Ureter (tissue), 1 donor: ENCODE results near the gene CALML6. TPM values are rescaled to one million over a fixed set of nuclear protein-coding genes. Genes with fewer than 3 reads are reported as not detected.
"Not testable (repeated sequence)": the region's sequence is repeated elsewhere in the genome, so short reads cannot be mapped to it uniquely, and the experiment has no call there.

Experiments used
- DNase-seq: peaks from one replicate; pipeline ENCODE4 v3.0.0-alpha.2; 2020; ENCODE audit warnings: low spot score
- total RNA-seq: library from RNA; stranded (reverse); gene quantifications from one replicate; pipeline ENCODE4 v1.2.4, GENCODE V29; 2023
- donor health status: DM: yes; HTN: yes; CAD: no.

The CALML6 gene
- 0.29 TPM for total RNA-seq

- no peak for DNase-seq
Measured at GRCh38 chr1:1914971-1915692, at the start of gene CALML6. Gene CALML6 (plus strand): TSS chr1:1915260. CDS start chr1:1915281, 21 bp downstream.

DNA sequence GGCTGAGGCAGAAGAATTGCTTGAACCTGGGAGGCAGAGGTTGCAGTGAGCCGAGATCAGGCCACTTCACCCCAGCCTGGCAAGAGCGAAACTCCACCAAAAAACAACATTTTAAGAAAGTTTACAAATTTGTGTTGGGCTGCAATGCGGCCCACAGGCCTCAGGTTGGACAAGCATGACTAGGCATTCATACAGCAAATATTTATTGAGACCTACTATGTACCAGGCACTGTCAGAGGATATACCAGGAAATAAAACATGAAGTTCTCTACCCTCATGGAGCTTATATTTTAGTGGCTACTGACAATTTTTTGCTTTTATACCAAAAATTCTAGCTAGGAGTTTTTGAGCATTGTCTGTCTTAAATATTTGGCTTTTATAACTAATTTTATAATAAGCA is 47.9 kb upstream of the CALML6 start:
- DNase-seq, result no peak

- no peak for DNase-seq
Measured at GRCh38 chr1:1869469-1869868, 45.6 kb upstream of the CALML6 start.

GRCh38 chr1:1872329-1872994 is 42.6 kb upstream of the CALML6 start:
- DNase-seq, result no peak

DNA sequence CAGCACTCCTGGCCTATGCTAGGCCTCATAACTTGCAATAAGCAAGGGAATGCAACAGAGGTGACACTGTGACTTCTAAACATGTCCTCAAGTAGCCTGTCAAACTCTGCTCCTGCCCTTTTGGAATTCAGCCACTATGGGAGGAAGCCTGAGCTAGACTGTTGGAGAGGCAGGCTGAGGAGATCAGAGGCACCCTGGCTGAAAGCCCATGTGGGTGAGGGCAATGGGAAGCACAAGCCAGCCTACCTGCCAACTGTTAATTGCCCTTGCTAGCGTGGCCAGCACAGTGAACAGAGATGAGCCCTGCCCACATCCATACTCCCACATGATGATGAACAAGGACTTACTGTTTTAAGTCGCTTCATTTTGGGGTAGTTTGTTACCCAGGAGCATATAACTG is 41.9 kb upstream of the CALML6 start:
- no peak for DNase-seq

- DNase-seq, result no peak
Measured at GRCh38 chr1:1874901-1875300, 40.2 kb upstream of the CALML6 start.

DNA sequence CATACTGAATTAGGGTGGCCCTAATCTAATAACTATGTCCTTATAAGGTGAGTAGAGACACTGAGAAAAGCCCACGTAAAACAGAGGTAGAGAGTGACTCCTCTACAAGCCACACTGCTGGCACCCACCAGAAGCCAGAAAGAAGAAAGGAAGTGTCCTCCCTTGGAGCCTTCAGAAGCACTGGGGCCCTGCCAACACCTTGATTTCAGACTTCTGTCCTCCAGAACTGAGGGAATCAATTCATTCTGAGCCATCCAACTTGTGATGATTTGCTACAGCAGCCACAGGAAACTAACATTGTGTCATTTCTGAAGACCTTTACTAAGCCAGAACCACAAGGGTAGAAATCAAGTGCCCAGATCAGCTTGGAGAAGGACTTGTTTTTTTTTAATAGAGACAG is 39.1 kb upstream of the CALML6 start:
- no peak for DNase-seq

DNA sequence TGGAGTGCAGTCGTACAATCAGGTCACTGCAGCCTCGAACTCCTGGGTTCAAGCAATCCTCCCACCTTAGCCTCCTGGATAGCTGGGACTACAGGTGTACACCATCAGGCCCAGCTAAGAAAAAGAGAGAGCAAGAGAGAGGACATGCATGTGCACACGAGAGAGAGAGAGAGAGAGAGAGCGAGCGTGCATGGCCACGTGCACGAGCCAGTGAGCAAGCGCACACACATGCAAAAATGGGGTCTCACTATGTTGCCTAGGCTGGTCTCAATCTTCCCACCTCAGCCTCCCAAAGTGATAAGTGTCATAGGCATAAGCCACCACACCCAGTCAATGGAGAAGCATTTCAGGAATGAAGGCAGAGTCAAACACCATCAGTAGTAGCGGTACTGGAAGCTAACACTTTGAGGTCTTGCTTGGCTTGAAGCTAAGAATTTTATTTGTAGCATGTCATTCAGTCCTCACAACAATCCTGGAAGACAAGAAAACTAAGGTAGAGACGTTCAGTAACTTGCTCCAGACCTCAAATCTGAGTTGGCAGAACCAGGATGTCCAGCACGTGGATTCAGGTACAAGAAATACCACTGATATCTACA is 38.6 kb upstream of the CALML6 start:
- DNase-seq, result no peak

DNA sequence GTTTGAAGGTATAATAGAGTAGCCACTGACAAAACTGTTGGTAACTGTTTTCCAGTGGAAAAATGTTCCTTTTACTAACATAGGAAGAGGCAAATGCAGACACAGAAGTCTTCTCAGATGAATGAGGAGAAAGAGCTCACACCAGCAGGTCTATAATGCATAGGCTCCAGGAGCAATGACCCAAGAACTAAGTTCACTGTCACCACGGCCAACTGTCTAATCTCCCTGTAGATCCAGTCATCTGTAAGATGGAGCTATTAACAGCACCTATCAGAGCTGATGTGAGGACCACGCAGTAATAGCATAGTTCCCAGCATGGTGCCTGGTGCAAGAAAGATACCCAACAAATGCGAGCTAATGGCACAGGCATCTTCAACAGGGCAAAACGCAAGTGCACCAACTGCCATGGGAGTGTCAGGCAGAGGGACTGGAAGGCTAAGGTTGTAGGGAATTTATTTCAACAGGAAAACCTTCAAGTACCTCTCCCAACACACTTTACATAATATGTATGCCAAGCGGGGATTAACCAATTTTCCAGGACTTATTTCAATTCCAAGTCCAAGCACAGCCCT is 37.1 kb upstream of the CALML6 start:
- no peak for DNase-seq

- no peak for DNase-seq
Measured at GRCh38 chr1:1879942-1880341, 35.1 kb upstream of the CALML6 start.

DNA sequence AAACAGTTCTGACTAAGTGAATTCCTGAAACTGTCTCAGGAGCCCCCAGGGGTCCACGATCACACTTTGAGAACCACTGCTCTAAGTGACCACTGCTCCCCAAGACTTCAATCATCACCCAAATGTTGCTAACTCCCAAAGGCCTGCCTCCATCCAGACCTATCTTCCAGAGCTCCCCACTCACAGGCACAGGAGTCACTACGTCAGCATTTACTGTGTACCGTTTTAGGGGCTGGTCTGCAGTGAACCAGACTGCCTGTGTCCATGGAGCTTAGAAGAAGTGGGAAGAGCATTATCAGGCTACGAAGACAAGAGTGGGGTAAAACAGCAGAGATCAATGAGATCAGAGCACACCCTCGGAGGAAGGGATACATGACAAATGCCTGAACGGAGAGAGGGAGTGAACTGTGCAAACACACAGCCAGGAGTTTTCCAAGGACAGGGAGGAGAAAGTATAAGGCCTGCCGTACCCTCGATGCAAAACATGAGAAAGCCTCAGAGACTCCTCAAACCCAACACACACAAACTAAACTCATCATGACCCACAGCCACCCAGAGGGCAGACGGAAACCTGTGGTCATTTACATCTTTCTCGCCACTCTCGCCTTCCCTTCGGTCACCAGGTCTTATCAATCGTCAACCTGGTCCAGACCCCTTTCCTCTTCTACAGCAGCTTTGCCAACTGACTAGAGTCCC is 34.3 kb upstream of the CALML6 start:
- no peak for DNase-seq

- DNase-seq, result no peak
Measured at GRCh38 chr1:1881727-1882126, 33.3 kb upstream of the CALML6 start.

DNA sequence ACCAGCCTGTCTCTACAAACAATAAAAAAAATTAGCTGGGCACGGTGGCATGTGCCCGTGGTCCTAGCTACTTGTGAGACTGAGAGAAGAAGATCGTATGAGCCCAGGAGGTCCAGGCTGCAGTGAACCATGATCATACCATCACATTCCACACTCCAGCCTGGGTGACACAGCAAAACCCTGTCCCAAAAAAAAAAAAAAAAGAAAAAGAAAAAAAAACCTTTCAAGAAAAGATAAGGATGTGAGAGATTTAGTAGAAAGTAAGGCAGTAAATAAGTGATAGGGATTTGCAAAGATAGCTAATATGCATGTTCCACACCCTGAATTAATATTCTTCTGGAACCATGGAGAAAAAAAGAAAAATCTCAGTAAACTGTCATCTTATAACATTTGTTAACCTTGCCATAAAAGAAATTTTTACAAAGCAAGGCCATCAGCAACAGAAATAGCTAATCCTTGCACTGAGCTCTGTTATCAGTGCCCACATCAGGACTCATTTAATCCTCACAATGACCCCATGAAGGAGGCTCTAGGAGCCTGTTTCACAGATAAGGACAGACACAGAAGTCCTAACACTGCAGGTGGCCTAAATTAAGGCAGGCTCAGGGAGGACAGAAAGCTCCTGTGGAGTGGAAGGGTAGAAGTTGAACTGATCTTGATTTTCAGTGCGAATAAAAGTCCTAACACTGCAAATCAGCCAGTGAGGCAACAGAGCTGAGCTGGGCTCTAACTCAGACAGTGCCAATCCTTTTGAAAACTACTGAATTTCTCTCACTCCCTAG is 31.8 kb upstream of the CALML6 start:
- DNase-seq, result no peak

- DNase-seq, result not testable (repeated sequence)
Measured at GRCh38 chr1:1883890-1884289, 31.2 kb upstream of the CALML6 start.

GRCh38 chr1:1889090-1889750 is 25.8 kb upstream of the CALML6 start:
- DNase-seq, result no peak

- DNase-seq, result no peak
Measured at GRCh38 chr1:1889847-1890505, 25.1 kb upstream of the CALML6 start.

DNA sequence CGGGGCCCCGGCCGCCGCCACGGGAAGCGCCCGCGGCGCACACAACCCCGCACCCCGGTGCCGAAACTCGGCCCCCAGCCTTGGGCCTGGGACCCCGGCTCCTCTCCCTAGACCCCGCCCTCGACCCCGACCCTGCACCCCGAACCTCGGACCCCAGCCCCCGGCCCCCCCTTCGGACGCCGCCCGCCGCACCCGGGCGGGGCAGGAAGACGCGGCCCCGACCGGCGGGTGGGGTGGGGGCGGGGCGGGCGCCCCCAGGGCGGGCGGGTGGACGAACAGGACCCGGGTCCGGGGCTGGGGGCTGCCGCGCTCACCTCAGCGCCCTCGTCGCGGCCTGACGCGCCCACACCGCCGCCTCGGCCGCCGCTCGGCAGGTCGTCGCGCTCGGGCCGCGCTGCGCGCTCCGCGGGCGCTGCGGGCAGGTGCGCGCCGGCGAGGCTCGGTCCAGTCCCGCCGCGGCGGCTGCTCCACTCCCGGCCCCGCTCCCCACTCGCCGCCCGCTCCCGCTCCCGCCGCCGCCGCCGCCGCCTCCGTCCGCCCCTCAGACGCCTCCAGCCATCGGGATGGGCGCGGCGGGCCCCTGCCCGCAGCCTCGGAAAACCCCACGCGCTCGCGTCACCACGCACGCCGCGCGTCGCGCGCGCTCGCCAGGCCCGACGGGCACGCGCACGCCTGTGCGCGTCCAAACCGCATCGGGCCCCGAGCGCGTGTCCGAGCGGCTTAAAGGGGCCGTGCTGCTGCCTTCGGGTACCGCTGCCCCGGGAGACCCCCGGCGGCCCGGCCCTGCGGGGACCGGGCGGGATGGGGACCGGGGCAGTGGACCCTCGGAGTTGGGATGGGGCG is 24.3 kb upstream of the CALML6 start, which contains the start of gene GNB1:
Gene GNB1 (minus strand): TSS at position 582 of the 843 bp plus-strand sequence. CDS start 65,634 bp downstream, outside the sequence.
- DNase-seq, result peak; percentile 89

- DNase-seq, result peak; percentile 74
Measured at GRCh38 chr1:1891349-1892078, 23.5 kb upstream of the CALML6 start.
